ENCODE data around the gene KRTAP10-8.
"Not testable (repeated sequence)": the region's sequence is repeated elsewhere in the genome, so short reads cannot be mapped to it uniquely, and the experiment has no call there.

Gene KRTAP10-8

GRCh38 chr21:44599264-44600029 lies 12.4 kb upstream of the KRTAP10-8 start:
- DNase-seq (no peak), ATAC-seq (no peak)

- DNase-seq, ATAC-seq: not testable (repeated sequence)
Measured at GRCh38 chr21:44600118-44600978, 11.5 kb upstream of the KRTAP10-8 start, which contains the start of gene KRTAP10-7. TSS of gene KRTAP10-7 (plus strand) at chr21:44600597. CDS start at chr21:44600622, 25 bp downstream.

- DNase-seq, ATAC-seq: not testable (repeated sequence)
Measured at GRCh38 chr21:44601091-44601490, 10.8 kb upstream of the KRTAP10-8 start.

- DNase-seq = no peak
- no peak for ATAC-seq
Measured at GRCh38 chr21:44601596-44602462, 10.1 kb upstream of the KRTAP10-8 start.

DNA sequence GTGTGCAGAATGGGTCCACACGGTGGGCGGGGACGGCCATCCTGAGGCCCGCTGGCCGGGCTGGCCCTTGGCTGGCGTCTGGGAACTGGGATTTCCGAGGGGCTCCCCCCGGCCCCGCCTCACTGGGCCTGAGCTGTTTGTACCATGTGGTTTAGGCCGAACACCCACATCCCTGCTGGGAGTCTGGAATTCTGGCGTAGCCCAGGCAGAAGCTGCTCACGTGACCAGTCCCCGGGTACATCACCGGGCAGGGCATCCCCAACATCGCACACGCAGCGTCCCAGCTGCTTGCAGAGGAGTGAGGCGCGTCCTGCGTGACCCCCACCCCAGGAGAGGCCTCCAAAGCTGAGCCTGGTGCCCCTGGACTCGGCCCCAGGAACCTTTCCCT lies 9.4 kb upstream of the KRTAP10-8 start:
- ATAC-seq = no peak
- no peak for DNase-seq

- ATAC-seq (no peak), DNase-seq (no peak)
Measured at GRCh38 chr21:44603109-44603875, 8.6 kb upstream of the KRTAP10-8 start.

DNA sequence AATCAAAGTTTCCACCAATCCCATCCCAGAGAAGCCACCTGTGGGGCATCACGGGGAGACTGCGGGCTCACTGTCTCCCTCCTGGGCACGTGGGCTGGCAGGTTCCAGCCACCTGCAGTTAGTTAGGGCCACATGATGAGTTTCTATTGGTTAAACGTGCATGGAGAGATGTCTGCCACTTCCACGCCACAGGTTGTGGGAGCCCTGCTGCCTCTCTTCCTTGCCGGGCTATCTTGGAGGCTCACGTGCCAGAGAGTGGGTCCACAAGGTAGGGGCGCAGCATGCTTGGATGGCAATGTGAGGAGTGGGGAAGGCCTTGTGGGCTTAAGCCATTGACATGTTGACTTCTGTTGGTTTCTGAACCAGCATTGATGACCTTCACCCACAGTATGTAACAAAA lies 8.0 kb upstream of the KRTAP10-8 start:
- DNase-seq (no peak), ATAC-seq (no peak)

DNA sequence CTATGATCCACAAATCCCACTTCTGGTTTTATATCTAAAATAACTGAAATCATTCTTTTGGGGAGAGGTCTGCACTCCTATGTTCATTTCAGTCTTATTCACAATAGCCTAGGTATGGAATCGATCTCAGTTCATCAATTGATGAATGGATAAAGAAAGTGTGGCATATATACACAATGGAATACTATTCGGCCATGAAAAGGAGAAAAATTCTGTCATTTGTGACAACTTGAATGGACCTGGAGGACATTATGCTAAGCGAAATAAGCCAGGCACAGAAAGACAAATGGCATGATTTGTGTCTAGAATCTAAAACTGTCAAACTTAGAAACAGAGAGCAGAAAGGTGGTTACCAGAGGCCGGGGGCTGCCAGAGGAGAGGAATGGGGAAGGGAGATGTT lies 5.4 kb upstream of the KRTAP10-8 start:
- ATAC-seq = no peak
- no peak for DNase-seq

GRCh38 chr21:44609193-44609592 lies 2.7 kb upstream of the KRTAP10-8 start:
- DNase-seq = no peak
- ATAC-seq = no peak

GRCh38 chr21:44610157-44610843 lies 1.6 kb upstream of the KRTAP10-8 start:
- ATAC-seq, DNase-seq: not testable (repeated sequence)

- DNase-seq = no peak
Measured at GRCh38 chr21:44611551-44611950, 328 bp upstream of the KRTAP10-8 start.

GRCh38 chr21:44612669-44613229 lies 870 bp downstream of the KRTAP10-8 start:
- ATAC-seq = no peak
- DNase-seq = no peak

More at GRCh38 chr21:44611551-44611950, 328 bp upstream of the KRTAP10-8 start:
- ATAC-seq = no peak

GRCh38 chr21:44613386-44614155 lies 1.7 kb downstream of the KRTAP10-8 start:
- ATAC-seq = no peak

GRCh38 chr21:44614161-44614631 lies 2.3 kb downstream of the KRTAP10-8 start:
- no peak for DNase-seq
- no peak for ATAC-seq

More at GRCh38 chr21:44613386-44614155, 1.7 kb downstream of the KRTAP10-8 start:
- DNase-seq = no peak

GRCh38 chr21:44614961-44615391 lies 3.1 kb downstream of the KRTAP10-8 start:
- no peak for DNase-seq
- ATAC-seq = no peak

- no peak for ATAC-seq
- DNase-seq = no peak
Measured at GRCh38 chr21:44615466-44615865, 3.6 kb downstream of the KRTAP10-8 start.

- ATAC-seq = no peak
- no peak for DNase-seq
Measured at GRCh38 chr21:44615911-44616590, 4.2 kb downstream of the KRTAP10-8 start.

DNA sequence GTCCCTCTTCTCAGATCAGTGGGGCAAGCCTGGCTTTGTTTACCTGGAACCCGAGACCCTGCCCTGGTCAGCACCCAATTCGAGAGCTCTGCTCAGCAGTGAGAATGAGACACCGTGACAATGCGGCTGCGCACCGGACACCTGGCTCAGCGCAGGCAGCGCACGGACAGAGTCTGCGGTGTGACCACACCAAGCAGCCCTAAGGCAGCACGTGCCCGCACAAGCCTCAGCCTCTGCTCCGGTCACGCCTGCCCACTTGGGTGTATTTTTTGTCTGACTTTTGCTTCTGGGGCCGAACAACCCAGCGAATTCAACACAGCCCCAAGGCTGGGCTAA lies 4.7 kb downstream of the KRTAP10-8 start:
- DNase-seq (no peak), ATAC-seq (no peak)

- no peak for DNase-seq
Measured at GRCh38 chr21:44617071-44617501, 5.2 kb downstream of the KRTAP10-8 start.

More at GRCh38 chr21:44617071-44617501, 5.2 kb downstream of the KRTAP10-8 start:
- no peak for ATAC-seq
